ENCODE data around the gene COX15.

COX15 gene

GRCh38 chr10:99770408-99771045 lies 38.6 kb upstream of the COX15 start (continued):
- TF ChIP-seq TSHZ1 (tag by site-specific recombination; IDR thresholded peaks at IDR 0.05; ENCODE audit: borderline replicate concordance) (no peak), ZNF449 (tag by site-specific recombination; IDR thresholded peaks at IDR 0.05) (no peak), ZNF416 (tag by site-specific recombination; IDR thresholded peaks at IDR 0.05) (no peak), ZNF311 (tag by site-specific recombination; IDR thresholded peaks at IDR 0.05; ENCODE audit: borderline replicate concordance) (no peak), SP7 (tag by site-specific recombination; IDR thresholded peaks at IDR 0.05) (no peak), ZNF280C (tag by site-specific recombination; IDR thresholded peaks at IDR 0.05) (no peak)

- ChIA-PET CTCF (interaction anchor here (0.6 to 1.6 kb wide), 2 partner anchors 276 to 1106 kb away, joined by 3 to 5 read pairs; no protein-coding TSS in a partner anchor), POLR2A (no interaction called here)
- Histone ChIP-seq H3K9me3 (ENCODE audit: control insufficient read depth, insufficient read depth, low read depth, low read length) (no peaks in the 10 kb centered on the region), H3K4me3 (ENCODE audit: low read depth, low read length) (no peak overlapping the region), H3K27ac (ENCODE audit: extremely low read depth, low read depth, low read length) (no peak overlapping the region), H3K36me3 (ENCODE audit: control insufficient read depth in 2 of 2, insufficient read depth in 1 of 2, low read length in 2 of 2) (no peaks in the 10 kb centered on the region), H3K4me1 (ENCODE audit: control insufficient read depth, insufficient read depth, low read length) (no peaks in the 10 kb centered on the region)
- TF ChIP-seq ZNF404 (tag by site-specific recombination; IDR thresholded peaks at IDR 0.05) (no peak), OVOL3 (tag by site-specific recombination; IDR thresholded peaks at IDR 0.05) (no peak), ZNF18 (tag by site-specific recombination; IDR thresholded peaks at IDR 0.05) (no peak), ZNF426 (tag by site-specific recombination; IDR thresholded peaks at IDR 0.05) (no peak), ZBTB21 (tag by site-specific recombination; IDR thresholded peaks at IDR 0.05) (no peak), HOXC10 (CRISPR knock-in tag; IDR thresholded peaks at IDR 0.05) (no peak), ZNF146 (tag by site-specific recombination; IDR thresholded peaks at IDR 0.05) (no peak), WT1 (tag by site-specific recombination; IDR thresholded peaks at IDR 0.05) (no peak), FEZF1 (tag by site-specific recombination; IDR thresholded peaks at IDR 0.05) (no peak), KLF16 (tag by site-specific recombination; IDR thresholded peaks at IDR 0.05) (no peak), TRIM28 (IDR thresholded peaks at IDR 0.05; ENCODE audit: borderline replicate concordance, low read length) (no peak), ZNF350 (tag by site-specific recombination; IDR thresholded peaks at IDR 0.05) (no peak), ZNF580 (tag by site-specific recombination; IDR thresholded peaks at IDR 0.05) (no peak)
Observed at GRCh38 chr10:99769706-99770105, 37.8 kb upstream of the COX15 start.

Data from HEK293 (cell line).